Ammon's horn (tissue), 1 donor: ENCODE results near the gene AVL9.
"Not testable (repeated sequence)": the region's sequence is repeated elsewhere in the genome, so short reads cannot be mapped to it uniquely, and the experiment has no call there.

Experiments
- DNase-seq: peaks from one replicate; pipeline ENCODE4 v3.0.0-alpha.2; 2016; ENCODE audit warnings: low spot score

Gene AVL9

DNA sequence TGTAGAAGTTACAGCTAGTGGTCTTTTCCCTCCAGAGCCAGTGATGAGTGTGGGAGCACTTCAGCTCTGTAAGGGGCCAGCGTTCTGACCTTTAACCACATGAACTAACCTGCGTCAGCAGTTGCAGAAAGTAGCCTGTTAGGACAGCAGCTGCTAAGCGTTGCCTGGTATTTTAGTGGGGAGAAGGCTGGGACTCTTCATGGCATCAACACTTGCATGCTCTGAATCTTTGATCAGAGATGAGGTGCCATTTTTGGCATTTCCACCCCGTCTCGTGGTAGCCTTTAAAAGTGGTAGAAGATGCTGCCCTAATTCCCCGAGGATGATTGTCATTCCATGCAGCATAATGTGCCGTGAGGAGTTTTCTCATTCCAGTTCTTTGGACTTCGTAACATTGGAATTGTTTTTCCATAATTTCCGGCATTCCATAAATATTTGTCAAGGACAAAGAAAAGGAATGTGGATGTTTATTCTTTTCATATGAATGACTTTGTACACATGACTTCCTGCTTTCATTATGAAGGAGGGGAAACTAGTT lies 92.2 kb downstream of the AVL9 start:
- no peak for DNase-seq

GRCh38 chr7:32588657-32589056 lies 93.4 kb downstream of the AVL9 start:
- DNase-seq = no peak

GRCh38 chr7:32591938-32592337 lies 96.6 kb downstream of the AVL9 start:
- peak; percentile 35 for DNase-seq

DNA sequence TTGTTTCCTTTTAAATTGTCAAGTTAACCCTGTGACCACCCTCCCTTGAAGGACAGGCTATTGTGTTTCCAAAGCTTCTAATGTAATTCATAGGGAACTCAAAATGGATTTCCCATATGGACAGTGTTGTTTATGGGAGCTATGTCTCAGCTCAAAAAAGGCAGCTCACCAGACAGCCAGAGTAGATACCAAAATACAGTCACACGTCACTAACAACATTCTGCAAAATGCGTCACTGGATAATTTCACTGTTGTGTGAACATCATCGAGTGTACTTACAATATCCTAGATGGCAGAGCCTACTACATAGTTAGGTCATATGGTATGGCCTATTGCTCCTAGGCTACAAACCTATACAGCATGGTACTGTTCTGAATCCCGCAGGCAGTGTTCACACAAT lies 97.4 kb downstream of the AVL9 start:
- DNase-seq = no peak

DNA sequence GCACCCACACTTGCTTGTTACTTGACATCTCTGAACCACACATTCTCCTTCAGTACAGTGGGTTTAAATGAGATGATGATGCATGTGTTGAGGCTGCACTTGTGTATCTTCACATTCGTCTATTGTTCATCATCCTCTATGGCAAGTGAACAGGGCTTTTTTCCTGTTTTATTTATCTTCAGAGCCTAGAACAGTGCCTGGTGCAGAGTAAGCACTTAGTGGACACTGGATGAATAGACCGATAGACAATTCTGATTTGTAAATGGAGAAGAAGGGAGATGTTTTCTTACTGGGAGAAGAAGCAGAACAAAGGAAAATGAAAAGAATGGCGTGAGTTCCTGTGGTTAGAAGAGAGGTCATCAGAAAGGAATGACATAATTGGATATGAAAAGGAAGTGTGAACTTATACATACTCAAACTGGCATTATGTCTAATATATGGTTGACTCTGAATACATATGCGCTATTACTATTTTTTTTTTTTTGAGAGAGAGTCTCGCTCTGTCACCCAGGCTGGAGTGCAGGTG lies 99.7 kb downstream of the AVL9 start:
- DNase-seq = no peak

- not testable (repeated sequence) for DNase-seq
Measured at GRCh38 chr7:32601196-32601595, 105.9 kb downstream of the AVL9 start.

DNA sequence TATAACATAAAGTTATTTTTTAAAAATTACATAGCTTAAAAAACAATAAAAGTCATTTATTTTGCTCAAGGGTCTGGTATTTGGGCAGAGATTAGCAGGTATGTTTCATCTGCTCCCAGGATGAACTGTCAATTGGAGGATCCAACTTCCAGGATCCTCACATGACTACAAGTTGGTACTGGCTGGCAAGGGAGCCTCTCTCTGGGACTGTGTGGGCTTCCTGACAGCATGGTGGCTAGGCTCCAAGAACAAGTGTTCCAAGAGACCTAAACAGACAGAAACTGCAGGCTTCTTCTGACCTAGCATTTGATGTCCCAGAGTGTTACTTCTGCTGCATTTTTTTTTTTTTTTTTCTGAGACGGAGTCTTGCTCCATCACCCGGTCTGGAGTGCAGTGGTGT lies 107.2 kb downstream of the AVL9 start:
- DNase-seq = peak; percentile 51

DNA sequence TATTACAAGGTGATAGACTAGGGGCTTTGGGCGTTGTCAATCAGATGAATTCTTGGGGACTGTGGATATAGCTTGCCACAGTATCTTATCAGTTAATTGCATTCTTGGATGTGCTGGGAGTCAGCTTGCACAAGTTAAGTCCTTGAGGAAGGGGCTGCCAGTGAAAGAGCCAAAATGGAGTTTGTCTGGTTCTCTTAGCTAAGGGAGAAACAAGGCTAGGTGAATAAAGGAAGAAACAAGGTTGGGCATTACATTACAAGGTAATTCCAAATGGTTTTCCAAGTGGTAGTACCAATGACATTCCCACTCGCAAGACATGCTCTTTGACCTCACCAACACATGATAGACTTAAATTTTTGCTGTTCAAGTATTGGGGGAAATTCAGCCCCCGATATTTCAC lies 108.2 kb downstream of the AVL9 start:
- DNase-seq = not testable (repeated sequence)

- not testable (repeated sequence) for DNase-seq
Measured at GRCh38 chr7:32604047-32604446, 108.8 kb downstream of the AVL9 start.

GRCh38 chr7:32605032-32605431 lies 109.7 kb downstream of the AVL9 start:
- DNase-seq = no peak

DNA sequence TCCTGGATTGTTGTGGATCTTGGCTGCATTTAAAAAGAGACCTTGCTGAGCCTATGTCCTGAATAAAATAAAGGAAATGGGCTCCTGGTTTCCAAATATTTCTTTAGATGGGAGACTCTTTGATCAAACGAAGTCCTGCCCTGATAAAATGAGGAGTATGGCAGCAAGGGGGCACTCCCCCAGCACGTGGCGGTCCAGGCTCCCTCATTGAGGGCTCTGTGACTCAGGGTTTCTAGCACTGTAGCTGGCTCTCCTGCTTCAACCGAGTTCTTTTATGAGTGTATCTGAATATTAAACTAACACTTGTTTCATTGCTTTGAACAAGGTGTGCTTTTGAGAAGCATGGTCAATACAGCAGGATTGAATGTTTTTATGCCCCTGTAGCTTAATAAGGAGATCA lies 114.2 kb downstream of the AVL9 start:
- DNase-seq = no peak

DNA sequence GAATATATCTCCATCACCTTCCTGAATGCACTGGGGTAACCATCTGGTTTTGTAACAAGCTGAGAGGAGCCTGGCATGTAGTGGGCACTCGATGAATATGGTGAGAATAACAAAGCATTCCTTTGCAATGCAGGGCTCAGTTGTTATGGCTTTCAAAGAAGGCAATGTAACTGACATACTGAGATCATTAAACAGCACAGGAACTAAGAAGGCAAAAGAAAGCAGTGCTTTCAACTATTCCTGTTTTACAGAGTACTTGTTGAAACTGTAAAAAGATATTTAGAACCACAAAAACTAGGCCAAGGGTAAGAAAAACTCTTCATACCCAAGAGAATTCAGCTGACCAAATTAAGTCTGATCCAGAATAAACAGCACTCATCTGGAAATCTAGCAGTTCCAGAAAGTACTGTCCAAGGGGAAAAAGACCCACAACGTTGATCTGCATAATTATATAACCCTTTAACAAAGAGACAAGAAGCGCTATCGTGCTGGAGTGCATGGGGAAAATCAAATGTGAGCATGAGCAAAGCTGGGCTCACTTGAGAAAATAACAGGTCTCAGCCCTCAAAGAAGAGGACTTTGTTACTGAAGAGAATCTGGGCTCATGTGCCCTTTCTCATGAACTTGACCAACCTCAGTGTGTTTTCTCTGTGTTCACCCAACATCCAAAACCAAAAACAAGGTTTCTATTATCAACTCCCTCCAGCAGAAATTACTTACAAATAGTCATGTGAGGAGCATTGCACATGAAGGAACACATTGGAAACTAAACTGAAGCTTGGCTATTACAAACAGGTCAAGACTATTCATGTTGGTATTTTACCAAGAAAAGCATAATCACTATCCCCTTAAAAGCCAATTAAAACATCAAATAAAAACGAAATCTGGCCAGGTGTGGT lies 116.2 kb downstream of the AVL9 start:
- DNase-seq = peak; percentile 20

DNA sequence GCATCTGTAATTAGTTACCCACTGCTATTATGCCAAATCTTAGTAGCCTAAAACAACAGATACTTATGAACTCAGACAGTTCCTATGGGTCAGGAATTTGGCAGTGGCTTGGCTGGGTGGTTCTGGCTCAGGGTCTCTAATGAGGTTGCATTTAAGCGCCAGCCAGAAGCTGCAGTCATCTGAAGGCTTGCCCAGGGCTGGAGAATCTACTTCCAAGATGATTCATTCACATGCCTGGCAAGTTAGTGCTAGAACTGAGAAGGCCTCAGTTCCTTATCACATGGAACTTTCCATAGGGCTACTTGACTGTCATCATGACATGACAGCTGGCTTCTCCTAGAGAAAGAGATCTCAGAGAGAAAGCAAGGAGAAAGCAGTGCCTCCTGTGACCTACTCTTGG lies 121.3 kb downstream of the AVL9 start:
- no peak for DNase-seq

GRCh38 chr7:32618470-32618869 lies 123.2 kb downstream of the AVL9 start:
- no peak for DNase-seq

DNA sequence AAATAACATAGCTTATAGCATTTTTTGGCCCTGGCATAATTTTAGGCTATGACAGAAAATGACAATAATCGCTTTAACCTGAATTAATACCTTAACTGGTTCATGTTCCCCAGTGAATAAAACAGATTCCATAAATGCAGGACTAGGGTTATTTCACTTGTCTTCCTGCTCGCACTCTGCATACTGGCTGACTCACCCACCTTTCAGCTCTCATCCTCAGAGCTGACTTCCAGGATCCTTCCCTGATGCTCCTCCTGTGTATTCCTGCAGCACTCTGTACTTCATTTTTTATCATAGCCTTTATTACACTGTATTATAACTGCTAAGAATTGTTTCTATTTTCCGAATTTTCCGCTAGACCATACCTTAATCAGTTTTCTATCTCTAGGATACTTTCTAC lies 123.7 kb downstream of the AVL9 start:
- DNase-seq = no peak

GRCh38 chr7:32619416-32619815 lies 124.1 kb downstream of the AVL9 start:
- not testable (repeated sequence) for DNase-seq

DNA sequence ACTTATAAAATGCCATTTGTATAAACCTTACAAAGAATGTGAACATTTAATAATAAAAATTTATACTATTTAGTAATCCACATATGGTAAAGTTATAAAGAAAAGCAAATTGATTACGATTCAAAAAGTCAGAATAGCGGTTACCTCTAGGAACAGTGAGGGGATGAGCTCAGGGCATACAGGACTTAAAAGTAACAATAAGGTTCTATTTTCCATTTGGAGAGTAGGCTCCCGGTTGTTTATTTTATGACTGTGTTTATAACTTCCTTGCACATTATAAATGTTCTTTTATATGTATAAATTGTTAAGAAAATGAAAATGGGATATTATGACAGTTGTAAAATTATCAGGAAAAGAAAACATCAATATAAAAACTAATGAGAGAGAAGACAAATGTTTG lies 135.7 kb downstream of the AVL9 start:
- no peak for DNase-seq

- DNase-seq = not testable (repeated sequence)
Measured at GRCh38 chr7:32631590-32632497, 136.6 kb downstream of the AVL9 start.

- not testable (repeated sequence) for DNase-seq
Measured at GRCh38 chr7:32633446-32633845, 138.2 kb downstream of the AVL9 start.

DNA sequence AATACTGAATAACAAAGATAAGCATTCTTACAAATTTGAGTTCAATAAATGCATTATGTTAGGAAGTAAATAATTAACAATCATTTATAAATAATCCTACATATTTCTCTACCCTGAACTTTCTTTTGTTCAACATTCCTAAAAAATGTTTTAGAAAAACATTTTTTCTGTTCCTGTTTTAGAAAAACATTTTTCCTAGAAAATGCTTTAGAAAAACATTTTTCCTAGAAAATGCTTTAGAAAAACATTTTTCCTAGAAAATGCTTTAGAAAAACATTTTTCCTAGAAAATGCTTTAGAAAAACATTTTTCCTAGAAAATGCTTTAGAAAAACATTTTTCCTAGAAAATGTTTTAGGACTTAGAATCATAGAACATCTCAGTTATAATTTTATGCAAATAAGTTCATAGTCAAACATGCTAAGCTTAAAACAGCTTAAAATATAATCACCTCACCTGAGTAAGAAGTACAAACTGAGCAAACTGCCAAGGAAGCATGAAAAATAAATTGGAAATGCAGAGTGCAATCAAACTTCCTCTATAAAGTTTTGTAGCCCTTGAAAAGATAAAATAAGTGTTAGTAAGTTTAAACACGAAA lies 139.6 kb downstream of the AVL9 start:
- DNase-seq = not testable (repeated sequence)

- DNase-seq = not testable (repeated sequence)
Measured at GRCh38 chr7:32636725-32637462, 141.6 kb downstream of the AVL9 start.
